GF-D8 (cell line): ENCODE results near the gene VPS13C.

ENCODE experiments used
- DNase-seq: peaks from one replicate; lab custom pipeline; 2025; lab: John Stamatoyannopoulos, UW

Gene VPS13C

GRCh38 chr15:61819386-61819785, 240.9 kb downstream of the VPS13C start:
- no peak for DNase-seq

- no peak for DNase-seq
Observed at GRCh38 chr15:61818801-61819200, 241.4 kb downstream of the VPS13C start.

- no peak for DNase-seq
Observed at GRCh38 chr15:61816856-61817255, 243.4 kb downstream of the VPS13C start.

GRCh38 chr15:61815356-61816083, 244.7 kb downstream of the VPS13C start:
- no peak for DNase-seq

GRCh38 chr15:61812476-61812875, 247.8 kb downstream of the VPS13C start:
- DNase-seq, result no peak

GRCh38 chr15:61811952-61812351, 248.3 kb downstream of the VPS13C start:
- no peak for DNase-seq

GRCh38 chr15:61809216-61809615, 251.0 kb downstream of the VPS13C start:
- no peak for DNase-seq

GRCh38 chr15:61807281-61807929, 252.8 kb downstream of the VPS13C start:
- no peak for DNase-seq
